Lower leg skin (tissue), 3 donors: ENCODE data around the gene CMTM6.
"Not testable (repeated sequence)": the region's sequence is repeated elsewhere in the genome, so short reads cannot be mapped to it uniquely, and the experiment has no call there.

ENCODE experiments used
- POLR2A ChIP-seq, 2 donors: fragments of 450-650 bp; IDR thresholded peaks; one replicate each; pipeline ENCODE4 v1.6.1; 2016 to 2017; ENCODE audit warnings: antibody characterized with exemption in 2 of 2, mild to moderate bottlenecking in 1 of 2, moderate library complexity in 1 of 2
- TF ChIP-seq, protein P1 (sequence below), 3 donors: fragments of 450-650 bp; IDR thresholded peaks; one replicate each; pipeline ENCODE4 v1.5.1; 2016; ENCODE audit warnings: antibody characterized with exemption in 3 of 3, mild to moderate bottlenecking in 3 of 3, moderate library complexity in 2 of 3

DNA sequence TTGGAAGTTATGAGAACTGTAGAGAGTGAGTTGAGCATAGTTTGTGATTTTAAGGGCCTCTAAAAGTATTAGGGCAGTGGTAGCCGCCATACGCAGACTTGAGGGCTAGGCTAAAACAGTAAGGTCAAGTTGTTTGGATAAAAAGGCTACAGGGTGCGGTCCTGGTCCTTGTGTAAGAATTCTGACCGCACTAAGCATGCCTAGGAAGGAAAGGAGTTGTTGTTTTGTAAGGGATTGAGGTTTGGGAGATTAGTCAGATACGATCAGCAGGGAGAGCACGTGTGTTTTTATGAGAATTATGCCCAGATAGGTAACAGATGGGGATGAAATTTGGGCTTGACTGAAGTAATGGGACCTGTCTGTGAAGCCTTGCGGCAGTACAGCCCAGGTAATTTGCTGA is 39.2 kb downstream of the CMTM6 start:
- TF ChIP-seq, protein P1, sequence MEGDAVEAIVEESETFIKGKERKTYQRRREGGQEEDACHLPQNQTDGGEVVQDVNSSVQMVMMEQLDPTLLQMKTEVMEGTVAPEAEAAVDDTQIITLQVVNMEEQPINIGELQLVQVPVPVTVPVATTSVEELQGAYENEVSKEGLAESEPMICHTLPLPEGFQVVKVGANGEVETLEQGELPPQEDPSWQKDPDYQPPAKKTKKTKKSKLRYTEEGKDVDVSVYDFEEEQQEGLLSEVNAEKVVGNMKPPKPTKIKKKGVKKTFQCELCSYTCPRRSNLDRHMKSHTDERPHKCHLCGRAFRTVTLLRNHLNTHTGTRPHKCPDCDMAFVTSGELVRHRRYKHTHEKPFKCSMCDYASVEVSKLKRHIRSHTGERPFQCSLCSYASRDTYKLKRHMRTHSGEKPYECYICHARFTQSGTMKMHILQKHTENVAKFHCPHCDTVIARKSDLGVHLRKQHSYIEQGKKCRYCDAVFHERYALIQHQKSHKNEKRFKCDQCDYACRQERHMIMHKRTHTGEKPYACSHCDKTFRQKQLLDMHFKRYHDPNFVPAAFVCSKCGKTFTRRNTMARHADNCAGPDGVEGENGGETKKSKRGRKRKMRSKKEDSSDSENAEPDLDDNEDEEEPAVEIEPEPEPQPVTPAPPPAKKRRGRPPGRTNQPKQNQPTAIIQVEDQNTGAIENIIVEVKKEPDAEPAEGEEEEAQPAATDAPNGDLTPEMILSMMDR (IDR thresholded peaks at IDR 0.05): not testable (repeated sequence)
- TF ChIP-seq POLR2A (IDR thresholded peaks at IDR 0.05): not testable (repeated sequence)
